HG02588 (cell line): Measurements from ENCODE around the gene ATP6V0A4.
"Not testable (repeated sequence)": the region's sequence is repeated elsewhere in the genome, so short reads cannot be mapped to it uniquely, and the experiment has no call there.

Experiments used
- ATAC-seq: cut with Tn5 transposase; IDR thresholded peaks from one replicate; pipeline ENCODE4 v1.9.1; 2021; ENCODE audit warnings: mild to moderate bottlenecking, moderate library complexity; ENCODE audit not compliant: unreplicated experiment

Gene ATP6V0A4

DNA sequence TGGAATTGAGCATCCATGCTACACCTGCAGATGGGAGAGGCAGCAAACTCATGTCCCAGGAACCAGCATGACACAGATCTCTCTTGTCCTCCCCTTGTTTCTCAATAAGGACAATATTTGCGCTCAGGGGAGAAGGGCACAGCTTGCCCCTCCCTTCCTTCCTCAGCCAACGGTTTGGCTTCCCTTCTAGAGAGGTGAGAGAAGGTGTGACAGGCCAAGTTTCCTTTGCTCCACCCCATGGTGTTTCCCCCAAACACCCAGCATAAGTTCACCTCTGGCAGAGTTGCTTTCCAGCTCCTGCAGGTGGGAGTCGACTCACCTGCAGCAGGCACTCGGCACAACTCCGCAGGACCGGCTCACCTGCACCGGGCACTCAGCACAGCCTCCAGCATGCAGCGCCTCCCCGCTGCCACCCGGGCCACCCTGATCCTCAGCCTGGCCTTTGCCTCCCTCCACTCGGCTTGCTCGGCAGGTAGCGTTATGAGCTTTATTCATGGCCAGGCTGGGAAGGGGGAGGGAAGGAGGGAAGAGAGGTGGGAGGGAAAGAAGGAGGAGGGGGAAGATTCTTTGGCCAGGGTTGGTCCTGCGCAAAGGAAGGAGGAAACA lies at the start of gene ATP6V0A4, which contains the start of gene TMEM213:
TSS of gene ATP6V0A4 (minus strand) at position 482 of the 606 bp plus-strand sequence. CDS start 26,949 bp downstream, outside the sequence.
TSS of gene TMEM213 (plus strand) at position 280 of the 606 bp plus-strand sequence. CDS start at position 391, 111 bp downstream.
- no peak for ATAC-seq

DNA sequence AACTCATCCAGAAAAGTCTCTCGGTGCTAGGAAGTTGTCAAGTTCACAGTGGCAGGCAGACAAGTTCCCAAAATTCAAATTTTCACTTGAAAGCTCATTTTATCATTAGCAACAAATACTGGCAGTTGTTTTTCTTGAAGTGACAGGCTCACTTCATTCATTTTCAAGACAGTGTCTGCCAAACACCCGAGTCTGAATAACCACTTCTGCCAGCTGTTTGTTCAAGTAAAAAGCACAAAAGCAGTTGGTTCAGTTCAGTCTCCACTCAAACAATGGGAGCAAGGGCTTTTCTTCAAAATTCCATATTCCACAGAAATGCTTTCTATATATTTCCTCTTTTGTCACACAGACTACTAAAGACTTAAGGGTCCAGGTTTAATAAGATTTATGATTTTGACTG lies 47.7 kb upstream of the ATP6V0A4 start:
- no peak for ATAC-seq

DNA sequence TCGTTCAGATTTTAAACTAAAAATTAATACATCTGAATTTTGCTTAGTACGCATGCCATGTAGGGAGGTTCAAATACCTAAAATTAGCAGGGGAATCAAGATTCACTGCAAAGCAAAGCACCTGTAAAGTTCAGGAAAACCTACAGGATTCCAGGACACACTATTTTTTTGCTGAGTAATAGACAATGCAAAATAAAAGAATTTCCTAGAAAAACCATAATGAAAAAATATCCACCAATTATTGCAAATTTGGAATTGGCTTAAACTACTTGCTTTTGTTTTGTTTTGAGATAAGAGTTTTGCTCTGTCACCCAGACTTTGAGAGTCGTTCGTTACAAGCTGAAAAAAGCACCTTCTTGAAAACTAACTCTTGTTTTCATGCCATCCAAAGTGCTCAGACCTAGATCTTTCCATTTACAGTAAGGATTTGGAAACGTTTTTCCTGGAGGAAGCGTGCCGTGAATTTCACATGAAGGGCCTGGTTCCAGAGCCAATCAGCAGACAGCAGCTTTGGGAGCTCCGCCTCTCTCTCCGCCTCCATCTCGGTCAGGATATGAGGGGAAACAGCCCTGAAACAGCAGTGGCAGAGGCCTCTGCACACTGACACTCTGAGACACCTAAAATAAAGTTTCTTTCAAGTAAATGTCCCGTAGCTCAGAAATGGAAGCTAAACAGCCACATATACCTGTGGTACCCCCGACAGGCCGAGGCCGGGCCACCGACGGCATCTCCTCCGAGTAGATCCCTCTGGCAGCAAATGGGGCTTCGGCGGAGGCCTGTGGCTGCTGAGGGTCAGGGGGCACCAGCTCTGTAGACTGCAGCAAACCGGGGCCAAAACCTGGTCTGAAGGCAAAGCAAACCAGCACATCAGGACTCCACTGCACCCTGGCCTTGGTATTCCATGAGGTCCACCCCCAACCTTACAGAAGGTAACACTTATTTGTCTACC lies 45.9 kb upstream of the ATP6V0A4 start:
- ATAC-seq, result no peak

DNA sequence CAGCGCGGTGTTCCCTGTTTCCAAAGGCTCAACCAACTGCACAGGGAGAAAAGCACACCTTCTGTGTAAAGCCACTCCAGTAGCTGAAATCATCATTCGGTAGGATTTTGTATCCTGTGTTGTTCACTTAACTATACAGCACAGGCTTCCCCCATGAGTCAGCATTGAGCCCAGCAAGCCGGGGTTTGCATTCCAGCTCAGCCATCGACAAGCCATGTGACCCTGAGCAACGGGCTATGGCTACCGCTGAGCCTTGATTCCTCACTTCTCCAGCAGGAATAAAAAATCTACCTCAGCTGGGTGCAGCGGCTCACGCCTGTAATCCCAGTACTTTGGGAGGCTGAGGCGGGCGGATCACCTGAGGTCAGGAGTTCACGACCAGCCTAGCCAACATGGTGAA lies 44.1 kb upstream of the ATP6V0A4 start:
- ATAC-seq, result no peak

DNA sequence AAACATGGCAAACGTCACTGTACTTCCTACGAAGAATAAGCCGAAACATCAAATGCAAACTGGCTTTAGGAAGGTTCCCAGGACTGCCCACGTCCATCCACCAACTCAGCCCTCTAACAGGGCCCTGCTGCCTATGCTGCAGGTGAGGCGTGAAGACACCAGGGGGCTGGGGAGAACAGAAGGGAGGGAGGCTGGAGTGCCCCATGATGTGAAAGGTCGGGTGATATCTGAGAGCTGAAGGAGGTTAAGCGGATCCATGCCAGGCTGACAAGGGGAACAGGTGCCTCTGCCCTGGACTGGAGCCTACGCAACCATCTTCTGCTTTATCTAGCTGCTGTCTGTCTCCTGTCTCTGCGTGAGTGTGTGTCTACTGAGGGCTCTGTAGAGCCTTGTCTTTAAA lies 40.2 kb upstream of the ATP6V0A4 start:
- no peak for ATAC-seq

DNA sequence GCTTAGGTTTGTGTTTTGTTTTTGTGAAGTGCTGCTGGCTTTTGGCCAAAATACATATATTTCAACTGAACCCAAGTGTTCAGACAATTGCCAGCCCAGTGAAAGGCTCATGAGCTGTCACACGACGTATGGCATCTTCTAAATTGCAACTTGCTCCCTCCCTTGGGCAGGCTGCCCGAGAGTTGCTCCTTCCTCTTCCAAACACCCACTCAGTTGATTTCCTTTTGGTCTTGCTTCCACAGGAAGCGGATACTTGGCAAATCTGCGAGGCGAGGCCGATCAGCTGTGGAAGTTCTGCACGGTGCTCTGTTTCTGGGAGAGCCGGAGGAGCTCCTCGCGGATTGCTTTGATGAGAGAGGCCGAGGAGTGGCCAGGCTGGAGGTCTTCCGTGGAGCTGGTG lies 39.6 kb upstream of the ATP6V0A4 start:
- ATAC-seq, result no peak

DNA sequence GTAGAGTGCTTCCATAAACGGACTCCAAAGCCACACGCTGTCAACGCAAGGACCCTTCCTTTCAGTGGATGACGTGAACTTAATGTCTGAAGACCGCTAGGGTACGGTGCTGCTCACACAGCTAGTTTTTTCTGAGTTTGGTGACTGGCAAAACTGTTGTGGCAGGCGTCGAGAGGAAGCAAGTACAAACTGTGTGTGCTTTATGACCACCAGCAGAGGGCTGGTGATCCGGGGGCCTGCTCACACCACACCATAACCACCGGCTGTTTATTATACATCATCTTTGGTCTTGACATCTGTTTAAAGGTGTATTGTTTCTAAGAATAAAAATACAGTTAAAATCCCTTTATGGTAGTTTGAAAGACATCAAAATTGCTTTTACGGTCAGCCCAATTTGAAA lies 37.1 kb upstream of the ATP6V0A4 start:
- ATAC-seq, result no peak

DNA sequence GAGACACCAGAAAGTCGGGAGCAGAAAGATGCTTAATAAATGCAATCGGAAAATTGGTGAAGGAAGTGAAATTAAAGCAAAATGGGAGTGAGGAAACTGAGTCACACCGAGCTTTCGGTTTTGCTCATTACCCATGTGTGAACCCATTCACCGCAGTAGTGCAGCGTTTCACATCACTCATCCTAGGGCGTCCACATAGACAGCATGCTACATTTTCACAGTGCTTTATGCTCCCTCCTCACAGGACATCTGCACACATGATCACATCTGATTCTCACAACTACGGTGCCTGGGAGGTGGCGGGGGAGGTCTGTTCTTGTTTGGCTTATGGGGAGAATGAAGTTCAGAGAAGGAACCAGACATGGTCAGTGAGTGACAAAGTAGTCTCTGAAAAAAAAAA lies 36.6 kb upstream of the ATP6V0A4 start:
- no peak for ATAC-seq

DNA sequence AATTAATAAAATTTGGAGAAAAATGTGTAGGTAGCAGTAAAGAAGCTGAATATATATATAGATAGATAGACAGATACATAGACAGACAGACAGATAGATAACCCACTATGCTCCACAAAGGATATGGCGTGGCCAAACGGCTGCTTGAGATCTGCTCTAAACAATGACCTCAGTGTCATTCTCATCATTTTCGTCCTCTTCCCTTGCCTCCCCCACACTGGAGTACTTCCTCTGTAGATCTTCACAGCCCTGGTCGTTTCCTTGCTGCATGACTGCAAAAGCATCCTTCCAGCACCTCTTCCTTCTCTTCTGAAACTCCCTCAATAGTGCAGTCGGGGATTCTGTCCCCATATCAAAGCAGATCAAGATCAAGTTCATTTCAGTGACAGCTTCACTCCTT lies 35.6 kb upstream of the ATP6V0A4 start:
- no peak for ATAC-seq

DNA sequence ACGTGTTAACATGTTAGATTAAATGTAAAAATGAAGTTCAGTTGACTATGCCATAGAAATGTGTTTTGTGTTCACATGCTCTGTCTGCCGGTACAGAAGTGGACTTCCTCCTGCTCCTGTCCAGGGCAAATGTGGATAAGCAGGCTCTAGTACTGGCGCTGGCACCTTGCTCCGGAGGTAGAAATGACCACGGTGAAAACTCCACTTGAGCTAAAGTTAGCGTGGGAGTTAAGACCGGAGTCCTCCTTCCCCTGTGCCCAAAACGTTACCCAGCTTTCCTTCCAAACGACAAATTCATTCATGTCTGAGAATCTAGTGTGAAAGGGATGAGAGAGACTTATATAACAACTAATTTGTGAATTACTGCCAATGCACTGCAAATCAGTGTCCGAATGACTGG lies 35.0 kb upstream of the ATP6V0A4 start:
- no peak for ATAC-seq

DNA sequence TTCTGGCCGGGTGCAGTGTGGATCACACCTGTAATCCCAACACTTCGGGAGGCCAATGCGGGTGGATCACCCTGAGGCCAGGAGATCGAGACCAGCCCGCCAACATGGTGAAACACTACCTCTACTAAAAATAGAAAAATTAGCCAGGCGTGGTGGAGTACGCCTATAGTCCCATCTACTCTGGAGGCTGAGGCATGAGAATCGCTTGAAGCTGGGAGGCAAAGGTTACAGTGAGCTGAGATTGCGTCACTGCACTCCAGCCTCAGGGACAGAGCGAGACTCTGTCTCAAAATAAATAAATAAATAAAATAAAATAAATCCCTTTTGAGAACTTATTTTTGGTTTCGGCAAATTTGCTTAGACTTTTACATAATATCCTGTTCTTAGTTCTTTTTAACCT lies 31.3 kb upstream of the ATP6V0A4 start:
- no peak for ATAC-seq

DNA sequence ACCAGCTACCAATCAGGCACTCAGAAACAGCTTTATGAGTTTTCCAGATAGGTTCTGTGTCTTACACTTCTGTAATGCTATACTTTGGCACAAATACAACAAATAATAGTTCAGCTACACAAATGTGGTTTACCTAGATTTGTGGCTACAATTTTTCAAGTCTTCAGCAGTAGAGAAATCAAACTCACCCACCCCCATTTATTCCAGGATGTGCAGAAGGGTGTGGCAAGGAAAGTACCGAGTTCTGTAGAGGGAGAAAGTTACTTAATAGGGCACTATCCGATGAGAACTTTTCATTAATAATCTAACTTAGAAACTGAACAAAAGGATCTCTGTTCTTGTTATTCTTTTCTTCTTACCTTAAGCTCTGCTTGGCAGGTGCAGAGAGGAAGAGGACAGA lies 30.3 kb upstream of the ATP6V0A4 start:
- no peak for ATAC-seq

DNA sequence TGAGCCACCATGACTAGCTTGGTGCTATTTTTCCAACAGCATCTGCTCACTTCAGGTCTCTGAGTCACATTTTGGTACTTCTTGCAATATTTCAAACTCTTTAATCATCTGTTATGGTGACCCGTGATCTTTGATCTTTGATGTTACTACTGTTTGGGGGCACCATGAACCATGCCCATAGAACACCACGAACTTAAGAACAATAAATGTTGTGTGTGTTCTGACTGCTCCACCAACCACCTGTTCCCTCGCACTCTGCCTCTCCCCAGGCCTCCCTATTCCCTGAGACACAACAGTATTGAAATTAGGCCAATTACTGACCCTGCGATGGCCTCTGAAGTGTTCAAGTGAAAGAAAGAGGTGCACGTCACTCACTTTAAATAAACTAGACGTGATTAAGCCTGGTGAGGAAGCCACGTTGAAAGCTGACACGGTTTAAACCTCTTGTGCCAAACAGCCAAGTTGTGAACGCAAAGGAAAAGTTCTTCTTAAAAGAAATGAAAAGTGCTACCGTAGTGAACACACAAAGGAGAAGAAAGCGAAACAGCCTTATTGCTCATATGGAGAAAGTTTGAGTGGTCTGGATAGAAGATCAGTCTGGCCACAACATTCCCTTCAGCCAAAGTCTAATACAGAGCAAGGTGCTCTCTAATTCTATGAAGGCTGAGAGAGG lies 27.2 kb upstream of the ATP6V0A4 start:
- no peak for ATAC-seq

DNA sequence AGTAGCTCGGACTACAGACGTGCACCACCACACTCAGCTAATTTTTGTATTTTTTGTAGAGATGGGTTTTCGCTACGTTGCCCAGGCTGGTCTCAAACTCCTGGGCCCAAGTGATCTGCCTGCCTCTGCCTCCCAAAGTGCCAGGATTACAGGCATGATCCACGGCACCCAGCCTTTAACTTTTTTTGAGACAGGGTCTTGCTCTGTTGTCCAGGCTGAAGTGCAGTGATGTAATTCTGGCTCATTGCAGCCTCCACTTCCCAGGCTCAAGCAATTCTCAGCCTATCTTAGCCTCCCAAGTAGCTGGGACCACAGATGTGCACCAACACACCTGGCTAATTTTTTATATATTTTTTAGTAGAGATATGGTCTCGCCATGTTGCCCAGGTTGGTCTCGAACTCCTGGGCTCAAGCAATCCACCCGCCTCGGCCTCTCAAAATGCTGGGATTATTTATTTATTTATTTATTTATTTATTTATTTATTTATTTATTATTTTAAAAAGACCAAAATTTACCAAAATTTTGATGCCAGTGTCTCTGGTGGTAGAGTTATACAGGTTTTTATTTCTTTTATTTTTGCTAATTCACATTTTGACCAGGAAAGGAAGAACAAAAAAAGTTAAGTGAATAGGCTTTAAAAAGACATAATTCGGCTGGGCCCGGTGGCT lies 25.0 kb upstream of the ATP6V0A4 start:
- no peak for ATAC-seq

DNA sequence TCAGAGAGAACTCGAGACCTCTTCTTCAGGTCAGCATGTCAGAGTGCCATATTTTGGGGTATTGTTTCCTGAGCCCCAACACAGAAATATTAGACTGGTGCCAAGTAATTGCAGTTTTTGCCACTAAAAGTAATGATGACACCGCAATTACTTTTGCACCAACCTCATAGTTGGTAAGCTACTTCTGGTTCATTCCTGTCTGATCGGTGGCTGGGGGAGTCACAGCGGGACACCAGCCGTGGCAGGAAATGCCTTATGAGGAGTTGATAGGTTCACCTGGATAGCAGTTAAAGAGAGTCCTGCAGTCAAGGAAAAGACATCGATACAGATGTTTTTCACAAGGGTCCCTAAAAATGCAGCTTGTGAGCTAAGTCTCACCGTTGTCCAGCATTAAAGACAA lies 23.9 kb upstream of the ATP6V0A4 start:
- no peak for ATAC-seq

DNA sequence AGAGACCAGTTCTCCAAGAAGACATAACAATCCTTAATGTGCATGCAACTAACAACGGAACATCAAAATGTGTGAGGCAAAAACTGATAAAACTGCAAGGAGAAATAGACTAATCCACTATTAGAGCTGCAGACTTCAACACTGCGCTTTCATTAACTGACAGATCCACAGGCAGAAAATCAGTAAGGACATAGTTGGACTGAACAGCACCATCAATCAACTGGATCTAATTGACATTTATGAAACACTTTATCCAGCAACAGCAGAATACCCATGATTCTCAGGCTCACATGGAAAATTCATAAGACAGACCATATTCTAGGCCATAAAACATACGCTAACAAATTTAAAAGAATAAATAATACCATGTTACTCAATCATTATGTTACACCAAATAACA lies 21.6 kb upstream of the ATP6V0A4 start:
- no peak for ATAC-seq

DNA sequence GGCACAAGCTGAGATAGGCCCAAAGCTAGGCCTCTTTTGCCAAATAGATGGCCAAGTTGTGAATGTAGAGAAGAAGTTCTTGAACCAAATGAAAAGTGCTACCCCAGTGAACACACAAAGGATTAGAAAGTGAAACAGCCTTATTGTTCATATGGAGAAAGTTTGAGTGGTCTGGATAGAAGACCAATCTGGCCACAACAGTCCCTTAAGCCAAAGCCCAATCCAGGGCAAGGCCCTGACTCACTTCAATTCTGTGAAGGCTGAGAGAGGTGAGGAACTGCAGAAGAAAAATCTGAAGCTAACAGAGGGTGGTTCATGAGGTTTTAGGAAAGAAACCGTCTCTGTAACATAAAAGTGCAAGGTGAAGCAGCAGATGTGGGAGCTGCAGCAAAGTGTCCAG lies 18.7 kb upstream of the ATP6V0A4 start:
- ATAC-seq, result no peak

DNA sequence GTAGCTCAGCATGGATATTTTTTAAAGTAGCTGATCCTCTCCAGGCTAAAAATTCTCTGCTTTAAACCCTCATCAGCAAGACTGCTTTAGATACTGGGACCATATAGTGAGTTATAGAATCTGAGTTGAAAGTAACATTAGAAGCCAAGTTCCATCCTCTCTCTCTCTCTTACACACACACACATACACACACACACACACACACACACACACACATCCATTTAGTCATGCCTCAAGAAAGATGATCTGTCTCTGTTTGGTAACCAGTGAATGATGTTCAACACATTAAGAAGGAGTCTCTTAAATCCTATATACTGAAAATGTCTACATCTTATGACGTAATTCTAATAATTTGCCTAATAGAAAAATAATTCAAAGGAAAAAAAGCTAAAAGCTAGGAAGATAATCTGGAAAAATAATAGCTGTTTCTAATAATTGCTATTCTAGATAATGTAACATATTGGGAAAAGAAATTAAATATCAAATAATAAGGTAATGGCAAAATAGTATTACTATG lies 16.9 kb upstream of the ATP6V0A4 start:
- no peak for ATAC-seq

DNA sequence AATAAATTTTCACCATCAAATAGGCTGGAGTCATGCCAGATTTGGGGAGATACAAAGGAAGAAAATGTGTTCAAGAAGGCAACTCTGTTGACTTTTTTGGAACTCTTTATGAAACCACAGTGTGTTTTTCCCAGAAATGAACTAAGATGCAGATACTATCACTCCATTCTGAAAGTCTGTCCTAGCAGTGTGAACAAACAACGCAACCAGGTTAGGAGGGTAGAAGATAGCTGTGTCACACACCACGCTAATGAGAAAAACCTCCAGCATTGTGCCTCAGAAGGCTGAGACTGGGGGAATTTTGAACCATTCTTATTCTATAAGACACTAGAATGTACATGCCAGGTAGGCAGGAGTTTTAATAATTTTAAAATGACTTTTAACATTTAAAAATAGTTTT lies 15.9 kb upstream of the ATP6V0A4 start:
- ATAC-seq, result no peak

DNA sequence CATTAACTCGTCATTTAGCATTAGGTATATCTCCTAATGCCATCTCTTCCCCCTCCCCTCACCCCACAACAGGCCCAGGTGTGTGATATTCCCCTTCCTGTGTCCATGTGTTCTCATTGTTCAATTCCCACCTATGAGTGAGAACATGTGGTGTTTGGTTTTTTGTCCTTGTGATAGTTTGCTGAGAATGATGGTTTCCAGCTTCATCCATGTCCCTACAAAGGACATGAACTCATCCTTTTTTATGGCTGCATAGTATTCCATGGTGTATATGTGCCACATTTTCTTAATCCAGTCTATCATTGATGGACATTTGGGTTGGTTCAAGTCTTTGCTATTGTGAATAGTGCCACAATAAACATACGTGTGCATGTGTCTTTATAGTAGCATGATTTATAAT lies 13.3 kb upstream of the ATP6V0A4 start:
- ATAC-seq, result not testable (repeated sequence)

DNA sequence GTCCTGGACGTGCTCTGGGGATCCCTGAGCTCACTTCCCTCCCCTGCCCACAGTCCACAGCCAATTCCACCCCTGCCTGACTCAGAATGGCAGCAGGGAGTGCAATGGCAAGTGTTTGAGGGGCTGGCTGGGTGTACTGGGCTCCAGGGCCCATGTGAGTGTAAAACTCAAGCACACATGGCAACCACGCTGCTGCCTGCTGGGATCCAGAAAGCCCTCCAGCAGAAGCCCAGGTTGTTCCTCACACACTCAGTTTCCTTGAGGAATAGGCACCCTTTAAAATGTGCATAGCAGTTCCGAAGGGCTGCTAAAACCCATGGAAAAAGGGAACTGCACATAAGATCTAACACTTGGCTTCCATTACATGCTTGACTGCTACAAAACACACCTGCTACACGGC lies 11.3 kb upstream of the ATP6V0A4 start:
- ATAC-seq, result no peak
